Fibroblast of pulmonary artery (primary cell): ENCODE measurements around the gene KDM4C.

Source experiments
- DNase-seq: peaks from one replicate; pipeline ENCODE4 v3.0.0-alpha.2; 2010; ENCODE audit warnings: low read depth
- H3K4me3 ChIP-seq: replicated peaks from 2 replicates; pipeline ENCODE4 v1.5.1; 2011; ENCODE audit warnings: low read depth, mild to moderate bottlenecking, control low read depth, low read length, moderate library complexity
- TF ChIP-seq, protein P1 (sequence below): IDR thresholded peaks from 2 replicates; pipeline ENCODE4 v1.5.1; 2011; ENCODE audit warnings: mild to moderate bottlenecking, control low read depth, low read length, inconsistent platforms; ENCODE audit errors: missing control alignments

The KDM4C gene

GRCh38 chr9:7216004-7216841 lies 458.4 kb downstream of the KDM4C start:
- peak; percentile 67 for DNase-seq
- TF ChIP-seq, protein P1, sequence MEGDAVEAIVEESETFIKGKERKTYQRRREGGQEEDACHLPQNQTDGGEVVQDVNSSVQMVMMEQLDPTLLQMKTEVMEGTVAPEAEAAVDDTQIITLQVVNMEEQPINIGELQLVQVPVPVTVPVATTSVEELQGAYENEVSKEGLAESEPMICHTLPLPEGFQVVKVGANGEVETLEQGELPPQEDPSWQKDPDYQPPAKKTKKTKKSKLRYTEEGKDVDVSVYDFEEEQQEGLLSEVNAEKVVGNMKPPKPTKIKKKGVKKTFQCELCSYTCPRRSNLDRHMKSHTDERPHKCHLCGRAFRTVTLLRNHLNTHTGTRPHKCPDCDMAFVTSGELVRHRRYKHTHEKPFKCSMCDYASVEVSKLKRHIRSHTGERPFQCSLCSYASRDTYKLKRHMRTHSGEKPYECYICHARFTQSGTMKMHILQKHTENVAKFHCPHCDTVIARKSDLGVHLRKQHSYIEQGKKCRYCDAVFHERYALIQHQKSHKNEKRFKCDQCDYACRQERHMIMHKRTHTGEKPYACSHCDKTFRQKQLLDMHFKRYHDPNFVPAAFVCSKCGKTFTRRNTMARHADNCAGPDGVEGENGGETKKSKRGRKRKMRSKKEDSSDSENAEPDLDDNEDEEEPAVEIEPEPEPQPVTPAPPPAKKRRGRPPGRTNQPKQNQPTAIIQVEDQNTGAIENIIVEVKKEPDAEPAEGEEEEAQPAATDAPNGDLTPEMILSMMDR, result no peak

GRCh38 chr9:7223981-7224380 lies 466.2 kb downstream of the KDM4C start:
- TF ChIP-seq, protein P1, result no peak
- DNase-seq, result no peak
- no peak overlapping the region for H3K4me3 ChIP-seq

More at GRCh38 chr9:7216004-7216841, 458.4 kb downstream of the KDM4C start:
- no peak overlapping the region for H3K4me3 ChIP-seq
